Measurements from ENCODE around the gene BEX2.
"Not testable (repeated sequence)": the region's sequence is repeated elsewhere in the genome, so short reads cannot be mapped to it uniquely, and the experiment has no call there.

DNA sequence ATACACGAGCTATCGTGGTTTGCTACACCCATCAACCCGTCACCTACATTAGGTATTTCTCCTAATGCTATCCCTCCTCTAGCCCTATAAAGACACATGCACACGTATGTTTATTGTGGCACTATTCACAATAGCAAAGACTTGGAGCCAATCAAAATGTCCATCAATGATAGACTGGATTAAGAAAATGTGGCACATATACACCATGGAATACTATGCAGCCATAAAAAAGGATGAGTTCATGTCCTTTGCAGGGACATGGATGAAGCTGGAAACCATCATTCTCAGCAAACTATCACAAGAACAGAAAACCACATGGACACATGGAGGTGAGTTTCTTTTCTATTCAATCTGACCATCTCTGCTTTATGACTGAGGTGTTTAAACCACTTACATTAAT lies 5.1 kb downstream of the BEX2 start:
- TF ChIP-seq, protein P1, sequence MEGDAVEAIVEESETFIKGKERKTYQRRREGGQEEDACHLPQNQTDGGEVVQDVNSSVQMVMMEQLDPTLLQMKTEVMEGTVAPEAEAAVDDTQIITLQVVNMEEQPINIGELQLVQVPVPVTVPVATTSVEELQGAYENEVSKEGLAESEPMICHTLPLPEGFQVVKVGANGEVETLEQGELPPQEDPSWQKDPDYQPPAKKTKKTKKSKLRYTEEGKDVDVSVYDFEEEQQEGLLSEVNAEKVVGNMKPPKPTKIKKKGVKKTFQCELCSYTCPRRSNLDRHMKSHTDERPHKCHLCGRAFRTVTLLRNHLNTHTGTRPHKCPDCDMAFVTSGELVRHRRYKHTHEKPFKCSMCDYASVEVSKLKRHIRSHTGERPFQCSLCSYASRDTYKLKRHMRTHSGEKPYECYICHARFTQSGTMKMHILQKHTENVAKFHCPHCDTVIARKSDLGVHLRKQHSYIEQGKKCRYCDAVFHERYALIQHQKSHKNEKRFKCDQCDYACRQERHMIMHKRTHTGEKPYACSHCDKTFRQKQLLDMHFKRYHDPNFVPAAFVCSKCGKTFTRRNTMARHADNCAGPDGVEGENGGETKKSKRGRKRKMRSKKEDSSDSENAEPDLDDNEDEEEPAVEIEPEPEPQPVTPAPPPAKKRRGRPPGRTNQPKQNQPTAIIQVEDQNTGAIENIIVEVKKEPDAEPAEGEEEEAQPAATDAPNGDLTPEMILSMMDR (IDR thresholded peaks at IDR 0.05 in 4 of 5, conservative IDR thresholded peaks at IDR 0.05 in 1 of 5), result not testable (repeated sequence)
- TF ChIP-seq POLR2A (IDR thresholded peaks at IDR 0.05), result not testable (repeated sequence)
